HepG2 (cell line): ENCODE results near the gene FKBP1A. TPM values are rescaled to one million over a fixed set of nuclear protein-coding genes. Genes with fewer than 3 reads are reported as not detected.

Experiments used
- ATAC-seq: fragments of 200-7000 bp; cut with Tn5 transposase; 3 replicates; pipeline ENCODE4 v1.9.1; 2020; ENCODE audit warnings: mild to moderate bottlenecking, moderate library complexity
- BruUV-seq: library from RNA; stranded (reverse); fragments of 400-500 nt; replicated peaks from 2 replicates; lab custom pipeline; 2021; lab: Mats Ljungman, UMichigan
- CTCF ChIA-PET: fragments of 300-600 bp; formaldehyde crosslinking; extraction: SDS; loops from one replicate; lab custom pipeline; 2021; ENCODE audit warnings: low total read pairs, inconsistent platforms, low intra/inter-chr PET ratio; lab: Yijun Ruan, JAX
- POLR2A ChIA-PET: fragments of 350-600 bp; sonication (Branson Sonifier 250); formaldehyde crosslinking; loops from one replicate; lab custom pipeline; 2020; ENCODE audit warnings: antibody characterized with exemption, inconsistent platforms; lab: Yijun Ruan, JAX
- DNase-seq: peaks from one replicate; pipeline ENCODE4 v3.0.0-alpha.2; 2015; ENCODE audit warnings: low spot score
- FAIRE-seq: peaks from 3 replicates; lab custom pipeline; 2011; peaks lifted over from hg19 to GRCh38; lab: Jason Lieb, UNC
- H2AFZ ChIP-seq: one replicate; pipeline ENCODE4 v1.6.1; 2011; ENCODE audit warnings: low read length, inconsistent platforms
- H3K27ac ChIP-seq: fragments of 300-600 bp; 3 replicates; pipeline ENCODE4 v1.8.0; 2011; ENCODE audit warnings: mixed run types, mild to moderate bottlenecking, mixed read lengths, low read length, inconsistent platforms; ENCODE audit not compliant: insufficient read depth; ENCODE audit errors: extremely low read length
- H3K27me3 ChIP-seq, 2 experiments: fragments of 200-600 bp in 1 of 2; 2 replicates in 1 of 2; 3 replicates in 1 of 2; pipeline versions ENCODE4 v1.6.0 to v1.8.0; 2011; ENCODE audit warnings: low read length in 2 of 2, mild to moderate bottlenecking in 2 of 2, moderate library complexity in 2 of 2, inconsistent platforms in 1 of 2; ENCODE audit not compliant: insufficient read depth in 2 of 2, control insufficient read depth in 1 of 2
- H3K36me3 ChIP-seq, 2 experiments: fragments of 200-600 bp in 1 of 2; replicated peaks in 1 of 2; 2 replicates in 1 of 2; 3 replicates in 1 of 2; pipeline versions ENCODE4 v1.5.1 to v1.8.0; 2011; ENCODE audit warnings: low read length in 2 of 2, inconsistent platforms in 1 of 2; ENCODE audit not compliant: insufficient read depth in 2 of 2, control insufficient read depth in 1 of 2
- H3K4me1 ChIP-seq: 2 replicates; pipeline ENCODE4 v1.5.1; 2012; ENCODE audit warnings: low read length, inconsistent platforms; ENCODE audit not compliant: insufficient read depth
- H3K4me2 ChIP-seq: 2 replicates; pipeline ENCODE4 v1.6.0; 2011; ENCODE audit warnings: low read depth, low read length, inconsistent platforms
- H3K4me3 ChIP-seq, 3 experiments: fragments of 200-600 bp in 1 of 3; sonication (generic), shearing (Covaris generic) in 1 of 3; replicated peaks in 1 of 3; 2 replicates each; pipeline ENCODE4 v1.5.1; 2011 to 2016; ENCODE audit warnings: low read length in 3 of 3, inconsistent platforms in 2 of 3, low read depth in 2 of 3, mild to moderate bottlenecking in 2 of 3, control low read depth in 1 of 3, mixed read lengths in 1 of 3; ENCODE audit not compliant: insufficient read depth in 1 of 3
- H3K79me2 ChIP-seq: one replicate; pipeline ENCODE4 v1.6.1; 2011; ENCODE audit warnings: low read length, inconsistent platforms; ENCODE audit not compliant: insufficient read depth
- H3K9ac ChIP-seq: 2 replicates; pipeline ENCODE4 v1.6.0; 2011; ENCODE audit warnings: mild to moderate bottlenecking, low read depth, low read length, inconsistent platforms; ENCODE audit not compliant: insufficient read depth
- H3K9me3 ChIP-seq: 2 replicates; pipeline ENCODE4 v1.5.1; 2012; ENCODE audit warnings: mild to moderate bottlenecking, low read length
- H4K20me1 ChIP-seq: 2 replicates; pipeline ENCODE4 v1.6.0; 2011; ENCODE audit warnings: inconsistent platforms, mild to moderate bottlenecking, low read length, moderate library complexity; ENCODE audit not compliant: insufficient read depth
- HNRNPL ChIP-seq: fragments of 200-400 bp; formaldehyde crosslinking; IDR thresholded peaks from 2 replicates; pipeline ENCODE4 v1.6.1; 2017; ENCODE audit warnings: mild to moderate bottlenecking, low read depth, low read length
- RFXANK ChIP-seq: IDR thresholded peaks from 2 replicates; pipeline ENCODE4 v1.6.1; 2016
- ZNF7 ChIP-seq: IDR thresholded peaks from 2 replicates; pipeline ENCODE4 v1.6.1; 2016; ENCODE audit warnings: missing biosample characterization, missing genetic modification reagents
- ZNF790 ChIP-seq: sonication (generic); formaldehyde crosslinking; IDR thresholded peaks from 2 replicates; pipeline ENCODE4 v1.8.0; 2022; ENCODE audit warnings: missing genetic modification reagents, mild to moderate bottlenecking, borderline replicate concordance
- WGBS: methylation state at CpG from one replicate; pipeline ENCODE4 v1.1.6; 2017; ENCODE audit warnings: low lambda C conversion rate; 5-methylcytosine and 5-hydroxymethylcytosine counted together
- in situ Hi-C: cut with HindIII; loops from 2 replicates; pipeline ENCODE4 v1.10.0; 2017; ENCODE audit warnings: low pct_unique_long_range_greater_than_20kb; ENCODE audit not compliant: extremely low pct_ligation_motif_present
- intact Hi-C: fragments of 100-400 bp; cut with micrococcal nuclease; formaldehyde crosslinking; loops from one replicate; pipeline ENCODE4 v1.10.0; 2022; ENCODE audit not compliant: unreplicated experiment
- polyA plus RNA-seq, 8 experiments: library from polyadenylated mRNA; depleted of rRNA in 3 of 8; stranded (reverse) in 7 of 8; unstranded in 1 of 8; fragments of >200 nt; fragmentation: Illumina TruSeq in 4 of 8; extraction: Trizol in 4 of 8; gene quantifications; 2 replicates each; pipeline versions ENCODE4 v1.2.1 to v1.2.3, GENCODE V29; 2011 to 2016; ENCODE audit warnings: low read depth in 4 of 8, missing spikeins in 1 of 8, mixed read lengths in 1 of 8; ENCODE audit not compliant: insufficient read depth in 1 of 8
- total RNA-seq, 5 experiments: library from RNA; depleted of rRNA; stranded (reverse); fragments of >200 nt; fragmentation: Illumina TruSeq; extraction: Trizol; gene quantifications; 2 replicates each; pipeline ENCODE4 v1.2.3, GENCODE V29; 2016; ENCODE audit warnings: low read depth in 1 of 5
- TF ChIP-seq, protein P1 (sequence below): sonication (generic); formaldehyde crosslinking; IDR thresholded peaks from 2 replicates; pipeline ENCODE4 v1.5.1; 2020; ENCODE audit warnings: mild to moderate bottlenecking, missing genetic modification reagents, borderline replicate concordance
- TF ChIP-seq, protein P2 (sequence below): sonication (generic); formaldehyde crosslinking; IDR thresholded peaks from 2 replicates; pipeline ENCODE4 v1.4.0; 2020; ENCODE audit warnings: mild to moderate bottlenecking, missing genetic modification reagents
- TF ChIP-seq, protein P3 (sequence below): sonication (generic); formaldehyde crosslinking; IDR thresholded peaks from 2 replicates; pipeline ENCODE4 v1.5.0; 2020; ENCODE audit warnings: mild to moderate bottlenecking, missing genetic modification reagents, borderline replicate concordance

The FKBP1A gene
- total and polyA plus RNA-seq, 2 of the 13 experiments (the other 11 are each of a cell fraction or from before 2014, with no cell fraction given), result 119 to 468 TPM

DNA sequence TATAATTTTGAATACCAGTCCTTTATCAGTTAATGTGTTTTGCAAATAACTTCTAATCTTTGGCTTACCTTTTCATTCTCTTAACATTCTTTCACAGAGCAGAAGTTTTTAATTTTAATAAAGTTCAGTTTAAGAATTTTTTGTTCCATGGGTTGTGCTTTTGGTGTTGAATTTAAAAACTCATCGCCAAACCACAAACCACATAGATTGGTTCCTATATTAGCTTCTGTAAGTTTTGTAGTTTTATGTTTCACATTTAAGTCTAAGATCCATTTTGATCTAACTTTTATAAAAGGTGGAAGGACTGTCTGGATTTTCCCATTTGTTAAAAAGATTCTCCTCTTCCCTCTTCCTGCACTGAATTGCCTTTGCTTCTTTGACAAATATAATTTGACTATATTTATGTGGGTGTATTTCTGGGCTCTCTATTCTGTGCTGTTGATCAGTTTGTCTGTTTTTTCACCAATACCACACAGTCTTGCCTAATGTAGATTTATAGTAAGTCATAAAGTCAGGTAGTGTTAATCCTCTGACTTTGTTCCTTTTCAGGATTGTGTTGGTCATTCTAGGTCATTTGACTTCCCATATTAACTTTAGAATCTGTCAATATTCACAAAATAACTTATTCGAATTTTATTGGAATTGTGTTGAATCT is 46.4 kb downstream of the FKBP1A start (continued):
- no peak for TF ChIP-seq HNRNPL

DNA sequence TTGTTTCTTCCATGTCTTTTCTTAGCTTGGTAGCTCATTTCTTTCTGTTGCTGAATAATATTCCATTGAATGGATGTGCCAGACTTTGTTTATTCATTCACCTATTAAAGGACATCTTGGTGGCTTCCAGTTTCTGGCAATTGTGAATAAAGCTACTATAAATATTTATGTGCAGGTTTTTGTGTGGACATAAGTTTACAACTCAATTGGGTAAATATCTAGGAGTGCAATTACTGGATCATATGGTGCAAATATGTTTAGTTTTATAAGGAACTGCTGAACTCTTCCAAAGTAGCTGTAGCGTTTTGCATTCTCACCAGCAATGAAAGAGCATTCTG is 47.1 kb downstream of the FKBP1A start:
- Histone ChIP-seq H3K27me3 (no peaks in the 10 kb centered on the region), H3K27ac (no peak overlapping the region), H4K20me1 (0 out of 2 replicates have a peak, but pooled peaks cover 3% of the 10 kb centered on the region), H2AFZ (no peak overlapping the region), H3K9me3 (peaks cover 14% of the 10 kb centered on the region), H3K4me3 (no peak overlapping the region), H3K79me2 (no peaks in the 10 kb centered on the region), H3K36me3 (peaks cover 0 to 6% of the 10 kb centered on the region in 2 experiments; a peak in 1 of 5 replicates), H3K9ac (no peak overlapping the region), H3K4me2 (no peak overlapping the region), H3K4me1 (no peaks in the 10 kb centered on the region)
- intact Hi-C loops, result no loop called here
- ATAC-seq (no peak), DNase-seq (no peak), FAIRE-seq (no peak)
- TF ChIP-seq RFXANK (CRISPR knock-in tag) (no peak), ZNF790 (CRISPR knock-in tag) (no peak), ZNF7 (CRISPR knock-in tag) (peak; percentile 50)
- TF ChIP-seq, protein P1, sequence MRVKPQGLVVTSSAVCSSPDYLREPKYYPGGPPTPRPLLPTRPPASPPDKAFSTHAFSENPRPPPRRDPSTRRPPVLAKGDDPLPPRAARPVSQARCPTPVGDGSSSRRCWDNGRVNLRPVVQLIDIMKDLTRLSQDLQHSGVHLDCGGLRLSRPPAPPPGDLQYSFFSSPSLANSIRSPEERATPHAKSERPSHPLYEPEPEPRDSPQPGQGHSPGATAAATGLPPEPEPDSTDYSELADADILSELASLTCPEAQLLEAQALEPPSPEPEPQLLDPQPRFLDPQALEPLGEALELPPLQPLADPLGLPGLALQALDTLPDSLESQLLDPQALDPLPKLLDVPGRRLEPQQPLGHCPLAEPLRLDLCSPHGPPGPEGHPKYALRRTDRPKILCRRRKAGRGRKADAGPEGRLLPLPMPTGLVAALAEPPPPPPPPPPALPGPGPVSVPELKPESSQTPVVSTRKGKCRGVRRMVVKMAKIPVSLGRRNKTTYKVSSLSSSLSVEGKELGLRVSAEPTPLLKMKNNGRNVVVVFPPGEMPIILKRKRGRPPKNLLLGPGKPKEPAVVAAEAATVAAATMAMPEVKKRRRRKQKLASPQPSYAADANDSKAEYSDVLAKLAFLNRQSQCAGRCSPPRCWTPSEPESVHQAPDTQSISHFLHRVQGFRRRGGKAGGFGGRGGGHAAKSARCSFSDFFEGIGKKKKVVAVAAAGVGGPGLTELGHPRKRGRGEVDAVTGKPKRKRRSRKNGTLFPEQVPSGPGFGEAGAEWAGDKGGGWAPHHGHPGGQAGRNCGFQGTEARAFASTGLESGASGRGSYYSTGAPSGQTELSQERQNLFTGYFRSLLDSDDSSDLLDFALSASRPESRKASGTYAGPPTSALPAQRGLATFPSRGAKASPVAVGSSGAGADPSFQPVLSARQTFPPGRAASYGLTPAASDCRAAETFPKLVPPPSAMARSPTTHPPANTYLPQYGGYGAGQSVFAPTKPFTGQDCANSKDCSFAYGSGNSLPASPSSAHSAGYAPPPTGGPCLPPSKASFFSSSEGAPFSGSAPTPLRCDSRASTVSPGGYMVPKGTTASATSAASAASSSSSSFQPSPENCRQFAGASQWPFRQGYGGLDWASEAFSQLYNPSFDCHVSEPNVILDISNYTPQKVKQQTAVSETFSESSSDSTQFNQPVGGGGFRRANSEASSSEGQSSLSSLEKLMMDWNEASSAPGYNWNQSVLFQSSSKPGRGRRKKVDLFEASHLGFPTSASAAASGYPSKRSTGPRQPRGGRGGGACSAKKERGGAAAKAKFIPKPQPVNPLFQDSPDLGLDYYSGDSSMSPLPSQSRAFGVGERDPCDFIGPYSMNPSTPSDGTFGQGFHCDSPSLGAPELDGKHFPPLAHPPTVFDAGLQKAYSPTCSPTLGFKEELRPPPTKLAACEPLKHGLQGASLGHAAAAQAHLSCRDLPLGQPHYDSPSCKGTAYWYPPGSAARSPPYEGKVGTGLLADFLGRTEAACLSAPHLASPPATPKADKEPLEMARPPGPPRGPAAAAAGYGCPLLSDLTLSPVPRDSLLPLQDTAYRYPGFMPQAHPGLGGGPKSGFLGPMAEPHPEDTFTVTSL (CRISPR knock-in tag), result no peak
- TF ChIP-seq, protein P2, sequence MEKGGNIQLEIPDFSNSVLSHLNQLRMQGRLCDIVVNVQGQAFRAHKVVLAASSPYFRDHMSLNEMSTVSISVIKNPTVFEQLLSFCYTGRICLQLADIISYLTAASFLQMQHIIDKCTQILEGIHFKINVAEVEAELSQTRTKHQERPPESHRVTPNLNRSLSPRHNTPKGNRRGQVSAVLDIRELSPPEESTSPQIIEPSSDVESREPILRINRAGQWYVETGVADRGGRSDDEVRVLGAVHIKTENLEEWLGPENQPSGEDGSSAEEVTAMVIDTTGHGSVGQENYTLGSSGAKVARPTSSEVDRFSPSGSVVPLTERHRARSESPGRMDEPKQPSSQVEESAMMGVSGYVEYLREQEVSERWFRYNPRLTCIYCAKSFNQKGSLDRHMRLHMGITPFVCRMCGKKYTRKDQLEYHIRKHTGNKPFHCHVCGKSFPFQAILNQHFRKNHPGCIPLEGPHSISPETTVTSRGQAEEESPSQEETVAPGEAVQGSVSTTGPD (CRISPR knock-in tag), result no peak
- TF ChIP-seq, protein P3, sequence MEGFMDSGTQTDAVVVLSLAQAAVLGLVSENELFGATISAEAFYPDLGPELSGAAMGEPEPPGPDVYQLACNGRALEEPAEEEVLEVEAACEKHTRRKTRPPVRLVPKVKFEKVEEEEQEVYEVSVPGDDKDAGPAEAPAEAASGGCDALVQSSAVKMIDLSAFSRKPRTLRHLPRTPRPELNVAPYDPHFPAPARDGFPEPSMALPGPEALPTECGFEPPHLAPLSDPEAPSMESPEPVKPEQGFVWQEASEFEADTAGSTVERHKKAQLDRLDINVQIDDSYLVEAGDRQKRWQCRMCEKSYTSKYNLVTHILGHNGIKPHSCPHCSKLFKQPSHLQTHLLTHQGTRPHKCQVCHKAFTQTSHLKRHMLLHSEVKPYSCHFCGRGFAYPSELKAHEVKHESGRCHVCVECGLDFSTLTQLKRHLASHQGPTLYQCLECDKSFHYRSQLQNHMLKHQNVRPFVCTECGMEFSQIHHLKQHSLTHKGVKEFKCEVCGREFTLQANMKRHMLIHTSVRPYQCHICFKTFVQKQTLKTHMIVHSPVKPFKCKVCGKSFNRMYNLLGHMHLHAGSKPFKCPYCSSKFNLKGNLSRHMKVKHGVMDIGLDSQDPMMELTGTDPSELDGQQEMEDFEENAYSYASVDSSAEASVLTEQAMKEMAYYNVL (CRISPR knock-in tag), result no peak
- WGBS, result 94% methylated on average over 1 of the region's 1 CpG
- in situ Hi-C loops, result no loop called here
- ChIA-PET POLR2A (interaction anchor here (1.0 kb wide), 1 partner anchor 20 kb away, joined by 3 read pairs; no protein-coding TSS in a partner anchor), CTCF (no interaction called here)
- BruUV-seq, result no TSS peak
